ENCODE measurements around the gene FBN2.

DNA sequence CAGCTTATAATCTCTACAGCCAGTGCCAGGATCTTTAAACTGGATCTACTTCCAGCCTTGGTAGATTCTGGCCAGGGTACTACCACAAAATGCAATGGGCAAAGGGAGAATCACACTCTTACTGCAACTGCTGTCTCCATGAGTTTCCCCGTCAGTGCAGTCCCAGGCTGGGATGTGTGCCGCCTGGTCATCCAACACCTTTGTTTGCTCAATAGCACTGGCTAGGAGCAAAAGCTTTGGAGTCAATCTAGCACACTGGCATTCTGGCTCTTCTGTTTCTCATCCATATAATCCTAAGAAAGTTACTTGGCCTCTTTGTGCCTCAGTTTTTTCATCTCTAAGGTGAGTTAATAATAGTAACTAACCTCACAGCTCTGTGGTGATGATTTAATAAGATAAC lies 96.9 kb downstream of the FBN2 start:
- no peak for TF ChIP-seq POLR2A (IDR thresholded peaks at IDR 0.05)
- TF ChIP-seq, protein P1, sequence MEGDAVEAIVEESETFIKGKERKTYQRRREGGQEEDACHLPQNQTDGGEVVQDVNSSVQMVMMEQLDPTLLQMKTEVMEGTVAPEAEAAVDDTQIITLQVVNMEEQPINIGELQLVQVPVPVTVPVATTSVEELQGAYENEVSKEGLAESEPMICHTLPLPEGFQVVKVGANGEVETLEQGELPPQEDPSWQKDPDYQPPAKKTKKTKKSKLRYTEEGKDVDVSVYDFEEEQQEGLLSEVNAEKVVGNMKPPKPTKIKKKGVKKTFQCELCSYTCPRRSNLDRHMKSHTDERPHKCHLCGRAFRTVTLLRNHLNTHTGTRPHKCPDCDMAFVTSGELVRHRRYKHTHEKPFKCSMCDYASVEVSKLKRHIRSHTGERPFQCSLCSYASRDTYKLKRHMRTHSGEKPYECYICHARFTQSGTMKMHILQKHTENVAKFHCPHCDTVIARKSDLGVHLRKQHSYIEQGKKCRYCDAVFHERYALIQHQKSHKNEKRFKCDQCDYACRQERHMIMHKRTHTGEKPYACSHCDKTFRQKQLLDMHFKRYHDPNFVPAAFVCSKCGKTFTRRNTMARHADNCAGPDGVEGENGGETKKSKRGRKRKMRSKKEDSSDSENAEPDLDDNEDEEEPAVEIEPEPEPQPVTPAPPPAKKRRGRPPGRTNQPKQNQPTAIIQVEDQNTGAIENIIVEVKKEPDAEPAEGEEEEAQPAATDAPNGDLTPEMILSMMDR (IDR thresholded peaks at IDR 0.05): no peak
- no peak for TF ChIP-seq POLR2AphosphoS5 (IDR thresholded peaks at IDR 0.05)
